GM12891 (cell line): ENCODE results near the gene HOXD8.

Experiments
- POLR2AphosphoS5 ChIP-seq: IDR thresholded peaks from 2 replicates; pipeline ENCODE4 v1.6.1; 2011; ENCODE audit warnings: low read depth, low read length, control low read depth
- SPI1 ChIP-seq: IDR thresholded peaks from 2 replicates; pipeline ENCODE4 v1.6.1; 2011; ENCODE audit warnings: low read depth, low read length, control low read depth

DNA sequence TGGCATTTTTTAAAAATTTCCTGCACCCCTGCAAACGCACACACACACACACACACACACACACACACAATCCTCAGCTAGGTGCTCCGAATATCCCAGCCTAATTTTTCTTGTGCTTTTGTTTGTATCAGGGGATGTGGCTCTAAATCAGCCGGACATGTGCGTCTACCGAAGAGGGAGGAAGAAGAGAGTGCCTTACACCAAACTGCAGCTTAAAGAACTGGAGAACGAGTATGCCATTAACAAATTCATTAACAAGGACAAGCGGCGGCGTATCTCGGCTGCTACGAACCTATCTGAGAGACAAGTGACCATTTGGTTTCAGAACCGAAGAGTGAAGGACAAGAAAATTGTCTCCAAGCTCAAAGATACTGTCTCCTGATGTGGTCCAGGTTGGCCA lies 35.2 kb upstream of the HOXD8 start:
- no peak for TF ChIP-seq SPI1
- TF ChIP-seq POLR2AphosphoS5 = no peak
